Suprapubic skin (tissue), 3 donors: ENCODE data around the gene ERICH3.

Experiments used
- CTCF ChIP-seq, 2 donors: fragments of 200-600 bp in 1 of 2; fragments of 450-650 bp in 1 of 2; sonication (generic) in 1 of 2; IDR thresholded peaks; one replicate each; pipeline ENCODE4 v1.5.1; 2016 to 2019; ENCODE audit warnings: antibody characterized with exemption in 2 of 2, mild to moderate bottlenecking in 1 of 2, moderate library complexity in 1 of 2
- EP300 ChIP-seq: sonication (generic); formaldehyde crosslinking; IDR thresholded peaks from one replicate; pipeline ENCODE4 v1.6.1; 2017; ENCODE audit warnings: antibody characterized with exemption
- POLR2A ChIP-seq, 2 donors: fragments of 450-650 bp; IDR thresholded peaks; one replicate each; pipeline ENCODE4 v1.6.1; 2017; ENCODE audit warnings: antibody characterized with exemption in 2 of 2, mild to moderate bottlenecking in 2 of 2, moderate library complexity in 2 of 2

GRCh38 chr1:74584185-74584584, 89.4 kb downstream of the ERICH3 start:
- TF ChIP-seq CTCF (IDR thresholded peaks at IDR 0.05) (no peak), POLR2A (IDR thresholded peaks at IDR 0.05) (no peak), EP300 (no peak)
